ENCODE data around the gene ELFN1. TPM values are rescaled to one million over a fixed set of nuclear protein-coding genes. Genes with fewer than 3 reads are reported as not detected.
"Not testable (repeated sequence)": the region's sequence is repeated elsewhere in the genome, so short reads cannot be mapped to it uniquely, and the experiment has no call there.

The ELFN1 gene
- total and polyA plus RNA-seq, 8 donors = 0.20 to 0.94 (median 0.73) TPM

DNA sequence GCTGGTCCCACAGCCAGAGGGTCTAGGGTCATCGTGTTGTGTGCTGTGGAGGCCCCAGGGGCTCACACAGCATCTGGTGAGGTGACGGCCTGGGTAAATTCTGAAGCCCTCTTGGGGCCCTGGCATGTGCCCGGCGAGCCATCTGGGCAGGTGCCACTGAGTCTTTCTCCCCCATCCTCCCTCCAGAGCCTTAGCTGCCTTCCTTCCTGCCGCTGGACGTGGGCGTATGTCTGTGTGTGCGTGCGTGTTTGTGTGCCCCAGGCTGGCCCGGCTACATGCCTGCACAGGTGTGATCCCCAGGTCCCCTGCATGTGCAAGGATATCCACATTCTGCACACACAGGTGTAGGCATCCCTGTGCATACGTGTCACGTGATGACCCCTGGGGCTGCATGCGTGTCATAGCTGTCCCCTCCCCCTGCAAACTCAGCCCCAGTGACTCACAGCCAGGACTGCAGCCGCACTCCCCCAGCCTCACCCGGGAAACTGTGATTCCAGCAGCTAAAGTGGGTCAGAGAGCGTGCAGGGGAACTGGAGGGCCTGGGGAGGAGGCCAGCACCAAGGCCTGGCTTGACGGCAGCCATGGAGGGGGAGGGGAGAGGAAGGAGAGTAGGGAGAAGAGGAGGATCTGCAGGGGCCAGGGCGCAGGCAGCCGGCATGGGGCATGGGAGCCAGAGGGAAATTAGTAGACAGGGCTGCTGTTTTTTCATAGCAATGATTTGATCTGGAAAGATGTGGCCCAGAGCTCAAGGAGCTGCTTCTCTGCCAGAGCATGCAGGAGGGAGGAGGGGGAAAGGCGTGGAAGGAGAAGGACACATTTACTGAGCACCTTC is 46.4 kb downstream of the ELFN1 start:
- 76 to 87% methylated on average over 20 of the region's 20 CpGs for WGBS, 2 donors
- intact Hi-C loops (cut with DNase I) = no loop called here
- FAIRE-seq = no peak
- Histone ChIP-seq H3K27me3 (no peaks in the 10 kb centered on the region), H3K9me3 (no peaks in the 10 kb centered on the region), H3K4me1 (peaks cover 7 to 12% (median 9%) of the 10 kb centered on the region in 3 donors), H3K4me3 (no peak overlapping the region), H3K27ac (no peak overlapping the region), H3K36me3 (no peaks in the 10 kb centered on the region)
- TF ChIP-seq, protein P1, sequence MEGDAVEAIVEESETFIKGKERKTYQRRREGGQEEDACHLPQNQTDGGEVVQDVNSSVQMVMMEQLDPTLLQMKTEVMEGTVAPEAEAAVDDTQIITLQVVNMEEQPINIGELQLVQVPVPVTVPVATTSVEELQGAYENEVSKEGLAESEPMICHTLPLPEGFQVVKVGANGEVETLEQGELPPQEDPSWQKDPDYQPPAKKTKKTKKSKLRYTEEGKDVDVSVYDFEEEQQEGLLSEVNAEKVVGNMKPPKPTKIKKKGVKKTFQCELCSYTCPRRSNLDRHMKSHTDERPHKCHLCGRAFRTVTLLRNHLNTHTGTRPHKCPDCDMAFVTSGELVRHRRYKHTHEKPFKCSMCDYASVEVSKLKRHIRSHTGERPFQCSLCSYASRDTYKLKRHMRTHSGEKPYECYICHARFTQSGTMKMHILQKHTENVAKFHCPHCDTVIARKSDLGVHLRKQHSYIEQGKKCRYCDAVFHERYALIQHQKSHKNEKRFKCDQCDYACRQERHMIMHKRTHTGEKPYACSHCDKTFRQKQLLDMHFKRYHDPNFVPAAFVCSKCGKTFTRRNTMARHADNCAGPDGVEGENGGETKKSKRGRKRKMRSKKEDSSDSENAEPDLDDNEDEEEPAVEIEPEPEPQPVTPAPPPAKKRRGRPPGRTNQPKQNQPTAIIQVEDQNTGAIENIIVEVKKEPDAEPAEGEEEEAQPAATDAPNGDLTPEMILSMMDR (IDR thresholded peaks at IDR 0.05) = no peak
- peak in 2 of 6 donors; percentile 24 to 43 for DNase-seq
- no peak for ATAC-seq

DNA sequence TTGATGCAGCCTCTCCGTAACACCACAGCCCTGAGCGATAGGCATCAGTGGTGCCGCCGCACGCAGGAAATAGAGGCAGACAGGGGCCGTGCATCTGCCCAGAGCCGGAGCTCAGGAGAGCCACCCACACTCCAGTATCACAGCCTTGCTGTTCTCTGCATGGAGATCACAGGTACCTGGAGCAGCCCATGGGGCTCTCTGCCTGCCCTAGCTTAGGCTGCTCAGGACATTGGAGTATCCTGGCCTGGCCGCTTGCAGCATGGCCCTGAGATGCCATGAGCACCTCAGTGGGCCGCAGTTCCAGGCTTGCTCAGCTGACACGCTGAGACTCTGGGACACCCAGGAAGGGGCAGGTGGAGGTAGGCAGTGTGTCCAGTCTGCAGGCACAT is 47.0 kb downstream of the ELFN1 start:
- H3K4me1 ChIP-seq = peaks cover 7 to 12% (median 9%) of the 10 kb centered on the region in 3 donors
- TF ChIP-seq, protein P1 (IDR thresholded peaks at IDR 0.05) = no peak
- 88 to 94% methylated on average over 10 of the region's 10 CpGs for WGBS, 2 donors
- intact Hi-C loops (cut with DNase I) = no loop called here
- H3K9me3 ChIP-seq = no peaks in the 10 kb centered on the region
- no peaks in the 10 kb centered on the region for H3K27me3 ChIP-seq
- DNase-seq (peak in 2 of 6 donors; percentile 3 to 33), ATAC-seq (no peak), FAIRE-seq (no peak)
- H3K4me3 ChIP-seq = no peak overlapping the region
- H3K27ac ChIP-seq = no peak overlapping the region
- no peaks in the 10 kb centered on the region for H3K36me3 ChIP-seq

GRCh38 chr7:1717903-1718676 is 48.0 kb downstream of the ELFN1 start:
- no peak for FAIRE-seq

DNA sequence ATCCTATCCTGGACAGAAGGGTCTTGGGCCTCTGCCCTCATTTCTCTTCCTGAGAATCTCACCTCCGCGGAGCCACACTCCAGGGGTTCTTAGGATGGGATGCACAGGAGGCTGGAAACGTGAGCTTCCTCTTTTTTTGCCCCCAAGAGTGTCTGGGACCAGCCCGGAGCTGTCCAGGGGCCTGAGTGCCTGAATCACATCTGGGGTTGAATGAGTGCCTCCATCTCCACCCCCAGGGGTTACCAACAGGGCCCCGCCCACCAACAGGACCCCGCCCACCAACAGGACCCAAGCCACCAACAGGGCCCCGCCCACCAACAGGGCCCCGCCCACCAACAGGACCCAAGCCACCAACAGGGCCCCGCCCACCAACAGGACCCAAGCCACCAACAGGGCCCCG is 48.8 kb downstream of the ELFN1 start:
- H3K4me1 ChIP-seq; intact Hi-C loops (cut with DNase I); H3K9me3 ChIP-seq; ATAC-seq; H3K27ac ChIP-seq; H3K27me3 ChIP-seq; H3K4me3 ChIP-seq; H3K36me3 ChIP-seq; FAIRE-seq: not testable (repeated sequence)
- WGBS, 2 donors = 66 to 82% methylated on average over 8 to 10 of the region's 10 CpGs
- peak in 2 of 6 donors; percentile 7 to 38 for DNase-seq

More at GRCh38 chr7:1717903-1718676, 48.0 kb downstream of the ELFN1 start:
- intact Hi-C loops (cut with DNase I) = no loop called here
- no peak overlapping the region for H3K27ac ChIP-seq
- H3K27me3 ChIP-seq = no peaks in the 10 kb centered on the region
- no peaks in the 10 kb centered on the region for H3K36me3 ChIP-seq
- no peak overlapping the region for H3K4me3 ChIP-seq
- H3K9me3 ChIP-seq = no peaks in the 10 kb centered on the region
- TF ChIP-seq, protein P1 (IDR thresholded peaks at IDR 0.05) = no peak
- DNase-seq (peak in 1 of 6 donors; percentile 6), ATAC-seq (no peak)
- 90 to 96% methylated on average over 15 of the region's 15 CpGs for WGBS, 2 donors
- peaks cover 7 to 12% (median 9%) of the 10 kb centered on the region in 3 donors for H3K4me1 ChIP-seq

DNA sequence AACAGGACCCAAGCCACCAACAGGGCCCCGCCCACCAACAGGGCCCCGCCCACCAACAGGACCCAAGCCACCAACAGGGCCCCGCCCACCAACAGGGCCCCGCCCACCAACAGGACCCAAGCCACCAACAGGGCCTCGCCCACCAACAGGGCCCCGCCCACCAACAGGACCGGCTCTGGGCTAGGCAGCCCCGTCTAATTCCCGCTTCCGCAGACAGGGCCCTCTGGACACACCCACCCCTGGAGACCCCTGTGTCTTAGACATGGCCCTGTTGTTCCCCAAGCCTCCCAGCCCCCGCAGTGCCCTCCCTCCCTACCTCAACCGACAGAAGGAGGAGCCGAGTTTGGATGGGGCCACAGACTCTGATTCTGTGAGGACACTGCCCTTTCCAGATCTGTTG is 49.2 kb downstream of the ELFN1 start:
- intact Hi-C loops (cut with DNase I); H3K36me3 ChIP-seq; H3K4me1 ChIP-seq; H3K27me3 ChIP-seq; H3K4me3 ChIP-seq; FAIRE-seq; H3K9me3 ChIP-seq; H3K27ac ChIP-seq; ATAC-seq: not testable (repeated sequence)
- DNase-seq = peak in 2 of 6 donors; percentile 29 to 54
- 67 to 72% methylated on average over 11 to 13 of the region's 13 CpGs for WGBS, 2 donors
